ENCODE results near the gene DACT2. TPM values are rescaled to one million over a fixed set of nuclear protein-coding genes. Genes with fewer than 3 reads are reported as not detected.
"Not testable (repeated sequence)": the region's sequence is repeated elsewhere in the genome, so short reads cannot be mapped to it uniquely, and the experiment has no call there.

DACT2 gene
- total RNA-seq, 2 experiments from 2014 or later: not detected

GRCh38 chr6:168326294-168327261, 7.0 kb upstream of the DACT2 start:
- no peak for DNase-seq

GRCh38 chr6:168322966-168323365, 3.4 kb upstream of the DACT2 start:
- DNase-seq (no peak), ATAC-seq (ENCODE audit: low read depth) (no peak)
- POLR2A ChIA-PET: no interaction called here
- H3K9me3 Mint-ChIP-seq: peaks cover 3% of the 10 kb centered on the region
- H3K4me1 Mint-ChIP-seq: no peaks in the 10 kb centered on the region
- no peak overlapping the region for H3K4me3 Mint-ChIP-seq
- H3K36me3 Mint-ChIP-seq: no peaks in the 10 kb centered on the region
- H3K27me3 Mint-ChIP-seq: peaks cover 36% of the 10 kb centered on the region
- H3K27ac Mint-ChIP-seq: no peak overlapping the region

More at GRCh38 chr6:168326294-168327261, 7.0 kb upstream of the DACT2 start:
- H3K4me3 Mint-ChIP-seq: no peak overlapping the region
- no peak for ATAC-seq (ENCODE audit: low read depth)
- H3K4me1 Mint-ChIP-seq: no peaks in the 10 kb centered on the region
- no peaks in the 10 kb centered on the region for H3K36me3 Mint-ChIP-seq
- H3K9me3 Mint-ChIP-seq: peaks cover 2% of the 10 kb centered on the region
- POLR2A ChIA-PET: no interaction called here
- H3K27ac Mint-ChIP-seq: no peak overlapping the region
- peaks cover 11% of the 10 kb centered on the region for H3K27me3 Mint-ChIP-seq

GRCh38 chr6:168320634-168321033, 1.1 kb upstream of the DACT2 start:
- Mint-ChIP-seq H3K27me3 (peaks cover 30% of the 10 kb centered on the region), H3K36me3 (no peaks in the 10 kb centered on the region), H3K4me3 (no peak overlapping the region), H3K27ac (no peak overlapping the region), H3K9me3 (peaks cover 3% of the 10 kb centered on the region), H3K4me1 (no peaks in the 10 kb centered on the region)
- DNase-seq (no peak), ATAC-seq (ENCODE audit: low read depth) (no peak)
- POLR2A ChIA-PET: no interaction called here

GRCh38 chr6:168318579-168319278, 848 bp downstream of the DACT2 start:
- Mint-ChIP-seq H3K4me1 (no peaks in the 10 kb centered on the region), H3K36me3 (no peaks in the 10 kb centered on the region), H3K4me3 (no peak overlapping the region), H3K9me3 (peaks cover 3% of the 10 kb centered on the region), H3K27ac (no peak overlapping the region), H3K27me3 (peaks cover 35% of the 10 kb centered on the region)
- DNase-seq (no peak), ATAC-seq (ENCODE audit: low read depth) (no peak)
- POLR2A ChIA-PET: no interaction called here

GRCh38 chr6:168318090-168318489, 1.5 kb downstream of the DACT2 start:
- Mint-ChIP-seq H3K4me1 (no peaks in the 10 kb centered on the region), H3K27me3 (peaks cover 36% of the 10 kb centered on the region), H3K9me3 (peaks cover 3% of the 10 kb centered on the region), H3K27ac (no peak overlapping the region), H3K36me3 (no peaks in the 10 kb centered on the region), H3K4me3 (no peak overlapping the region)
- ATAC-seq (ENCODE audit: low read depth) (no peak), DNase-seq (no peak)
- POLR2A ChIA-PET: no interaction called here

GRCh38 chr6:168315596-168315995, 4.0 kb downstream of the DACT2 start:
- Mint-ChIP-seq H3K36me3 (no peaks in the 10 kb centered on the region), H3K9me3 (no peaks in the 10 kb centered on the region), H3K27ac (no peak overlapping the region), H3K4me3 (no peak overlapping the region), H3K27me3 (peaks cover 29% of the 10 kb centered on the region), H3K4me1 (no peaks in the 10 kb centered on the region)
- ATAC-seq (ENCODE audit: low read depth) (no peak), DNase-seq (no peak)
- POLR2A ChIA-PET: no interaction called here

- H3K9me3 Mint-ChIP-seq: no peaks in the 10 kb centered on the region
- H3K4me3 Mint-ChIP-seq: no peak overlapping the region
- no peak for DNase-seq
- no peak overlapping the region for H3K27ac Mint-ChIP-seq
- POLR2A ChIA-PET: no interaction called here
- H3K36me3 Mint-ChIP-seq: no peaks in the 10 kb centered on the region
- peaks cover 23% of the 10 kb centered on the region for H3K27me3 Mint-ChIP-seq
- ATAC-seq (ENCODE audit: low read depth): no peak
- no peaks in the 10 kb centered on the region for H3K4me1 Mint-ChIP-seq
These were observed 4.6 kb downstream of the DACT2 start for GRCh38 chr6:168314948-168315347.

GRCh38 chr6:168314021-168314420, 5.6 kb downstream of the DACT2 start:
- Mint-ChIP-seq H3K36me3 (no peaks in the 10 kb centered on the region), H3K4me1 (no peaks in the 10 kb centered on the region), H3K9me3 (no peaks in the 10 kb centered on the region), H3K4me3 (no peak overlapping the region), H3K27me3 (peaks cover 22% of the 10 kb centered on the region), H3K27ac (no peak overlapping the region)
- DNase-seq (no peak), ATAC-seq (ENCODE audit: low read depth) (no peak)
- POLR2A ChIA-PET: no interaction called here

GRCh38 chr6:168313431-168314011, 6.1 kb downstream of the DACT2 start:
- DNase-seq (no peak), ATAC-seq (ENCODE audit: low read depth) (no peak)
- POLR2A ChIA-PET: no interaction called here
- Mint-ChIP-seq H3K4me3 (no peak overlapping the region), H3K4me1 (no peaks in the 10 kb centered on the region), H3K27me3 (peaks cover 17% of the 10 kb centered on the region), H3K36me3 (no peaks in the 10 kb centered on the region), H3K27ac (no peak overlapping the region), H3K9me3 (no peaks in the 10 kb centered on the region)

- DNase-seq; H3K4me1 Mint-ChIP-seq; H3K27ac Mint-ChIP-seq; H3K4me3 Mint-ChIP-seq; POLR2A ChIA-PET; ATAC-seq (ENCODE audit: low read depth); H3K9me3 Mint-ChIP-seq; H3K36me3 Mint-ChIP-seq: not testable (repeated sequence)
- H3K27me3 Mint-ChIP-seq: peaks cover 11% of the 10 kb centered on the region
These were observed 7.5 kb downstream of the DACT2 start for GRCh38 chr6:168312125-168312507.

- Mint-ChIP-seq H3K4me3 (no peak overlapping the region), H3K27me3 (peaks cover 11% of the 10 kb centered on the region), H3K4me1 (no peaks in the 10 kb centered on the region), H3K27ac (no peak overlapping the region), H3K9me3 (no peaks in the 10 kb centered on the region), H3K36me3 (no peaks in the 10 kb centered on the region)
- no peak for ATAC-seq (ENCODE audit: low read depth)
- POLR2A ChIA-PET: no interaction called here
- DNase-seq: no peak
These were observed 8.0 kb downstream of the DACT2 start for GRCh38 chr6:168311410-168312124.

- Mint-ChIP-seq H3K4me3 (no peak overlapping the region), H3K27ac (no peak overlapping the region), H3K4me1 (no peaks in the 10 kb centered on the region), H3K9me3 (no peaks in the 10 kb centered on the region), H3K27me3 (peaks cover 11% of the 10 kb centered on the region), H3K36me3 (no peaks in the 10 kb centered on the region)
- ATAC-seq (ENCODE audit: low read depth) (no peak), DNase-seq (no peak)
- POLR2A ChIA-PET: no interaction called here
These were observed 8.6 kb downstream of the DACT2 start for GRCh38 chr6:168310945-168311344.

- Mint-ChIP-seq H3K4me1 (no peaks in the 10 kb centered on the region), H3K27me3 (peaks cover 6% of the 10 kb centered on the region), H3K9me3 (no peaks in the 10 kb centered on the region), H3K36me3 (no peaks in the 10 kb centered on the region), H3K27ac (no peak overlapping the region), H3K4me3 (no peak overlapping the region)
- ATAC-seq (ENCODE audit: low read depth) (no peak), DNase-seq (no peak)
- POLR2A ChIA-PET: no interaction called here
These were observed 9.2 kb downstream of the DACT2 start for GRCh38 chr6:168310403-168310802.
